ENCODE data around the gene TUBG2. TPM values are rescaled to one million over a fixed set of nuclear protein-coding genes. Genes with fewer than 3 reads are reported as not detected.

The TUBG2 gene
- total RNA-seq, 1 experiment from 2014 or later = 20.4 TPM

DNA sequence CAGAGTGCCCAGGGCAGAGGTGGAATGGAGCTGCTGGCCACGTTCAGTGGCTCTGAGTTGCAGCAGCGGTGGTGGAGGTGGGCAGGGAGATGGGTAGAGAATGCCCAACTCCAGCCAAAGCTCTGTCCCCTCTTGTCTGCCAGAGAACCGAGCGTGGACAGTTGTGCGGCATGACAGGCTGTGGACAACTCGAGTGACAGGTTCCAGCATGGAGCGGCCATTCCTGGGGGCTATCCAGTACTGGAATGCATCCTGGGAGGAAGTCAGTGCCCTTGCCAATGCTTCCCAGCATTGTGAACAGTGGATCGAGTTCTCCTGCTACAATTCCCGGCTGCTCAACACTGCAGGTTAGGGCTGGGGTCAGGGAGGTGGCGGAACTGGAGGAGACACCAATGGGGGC, 31.5 kb downstream of the TUBG2 start:
- Mint-ChIP-seq H3K27ac (peak overlapping the region in 2 of 3 experiments; percentile 48 to 61; a peak in 2 of 7 replicates), H3K4me3 (no peak overlapping the region), H3K9me3 (no peaks in the 10 kb centered on the region; a peak in 2 of 5 replicates), H3K27me3 (ENCODE audit: low read depth) (peaks cover 5% of the 10 kb centered on the region), H3K4me1 (peaks cover 0 to 14% of the 10 kb centered on the region in 2 experiments; a peak in 2 of 4 replicates), H3K36me3 (ENCODE audit: insufficient read depth in 1 of 3, low read depth in 3 of 3) (peaks cover 16 to 24% (median 20%) of the 10 kb centered on the region in 3 experiments)
- Histone ChIP-seq H3K4me1 (ENCODE audit: insufficient read depth, low read length) (no peaks in the 10 kb centered on the region), H2AFZ (ENCODE audit: low read length) (no peak overlapping the region), H3K56ac (ENCODE audit: insufficient read length, low read depth, low read length) (no peak overlapping the region), H3K27me3 (ENCODE audit: insufficient read depth, low read length) (no peaks in the 10 kb centered on the region), H3K4ac (ENCODE audit: low read depth, low read length) (no peak overlapping the region), H2BK20ac (ENCODE audit: low read depth, low read length, poor library complexity, severe bottlenecking) (no peak overlapping the region), H3K23ac (ENCODE audit: insufficient read length, low read depth, low read length) (no peak overlapping the region), H3K9ac (ENCODE audit: extremely low read depth, insufficient read length, low read length) (no peak overlapping the region), H2BK120ac (ENCODE audit: low read depth, low read length, poor library complexity, severe bottlenecking) (no peak overlapping the region), H3K9me3 (ENCODE audit: control insufficient read depth, low read depth, low read length) (no peaks in the 10 kb centered on the region), H4K91ac (ENCODE audit: insufficient read length, low read depth, low read length) (no peak overlapping the region), H3K27ac (ENCODE audit: insufficient read length, low read depth, low read length) (no peak overlapping the region), H3K14ac (ENCODE audit: insufficient read depth, low read length) (no peak overlapping the region), H3K23me2 (ENCODE audit: insufficient read length, low read depth, low read length, poor library complexity, severe bottlenecking) (no peaks in the 10 kb centered on the region), H4K5ac (ENCODE audit: insufficient read length, low read depth, low read length) (no peak overlapping the region), H3K18ac (ENCODE audit: insufficient read length, low read depth, low read length) (no peak overlapping the region), H2BK5ac (ENCODE audit: insufficient read length, low read length) (no peak overlapping the region), H4K8ac (replicated peaks; ENCODE audit: insufficient read length, low read depth, low read length) (no peak overlapping the region), H2BK12ac (ENCODE audit: insufficient read length, low read depth, low read length) (no peak overlapping the region), H2BK15ac (ENCODE audit: low read depth, low read length) (no peak overlapping the region), H4K20me1 (ENCODE audit: control insufficient read depth, insufficient read depth, insufficient read length) (no peaks in the 10 kb centered on the region), H3T11ph (ENCODE audit: low read length) (no peak overlapping the region), H3K79me1 (ENCODE audit: insufficient read depth, low read depth, low read length, poor library complexity, severe bottlenecking) (no peaks in the 10 kb centered on the region), H3K79me2 (ENCODE audit: insufficient read depth, low read length) (no peaks in the 10 kb centered on the region), H3K4me2 (ENCODE audit: insufficient read depth, insufficient read length, low read length) (no peak overlapping the region), H2AK5ac (ENCODE audit: insufficient read length, low read length) (no peak overlapping the region)
- DNase-seq = no peak
- TF ChIP-seq, protein P1, sequence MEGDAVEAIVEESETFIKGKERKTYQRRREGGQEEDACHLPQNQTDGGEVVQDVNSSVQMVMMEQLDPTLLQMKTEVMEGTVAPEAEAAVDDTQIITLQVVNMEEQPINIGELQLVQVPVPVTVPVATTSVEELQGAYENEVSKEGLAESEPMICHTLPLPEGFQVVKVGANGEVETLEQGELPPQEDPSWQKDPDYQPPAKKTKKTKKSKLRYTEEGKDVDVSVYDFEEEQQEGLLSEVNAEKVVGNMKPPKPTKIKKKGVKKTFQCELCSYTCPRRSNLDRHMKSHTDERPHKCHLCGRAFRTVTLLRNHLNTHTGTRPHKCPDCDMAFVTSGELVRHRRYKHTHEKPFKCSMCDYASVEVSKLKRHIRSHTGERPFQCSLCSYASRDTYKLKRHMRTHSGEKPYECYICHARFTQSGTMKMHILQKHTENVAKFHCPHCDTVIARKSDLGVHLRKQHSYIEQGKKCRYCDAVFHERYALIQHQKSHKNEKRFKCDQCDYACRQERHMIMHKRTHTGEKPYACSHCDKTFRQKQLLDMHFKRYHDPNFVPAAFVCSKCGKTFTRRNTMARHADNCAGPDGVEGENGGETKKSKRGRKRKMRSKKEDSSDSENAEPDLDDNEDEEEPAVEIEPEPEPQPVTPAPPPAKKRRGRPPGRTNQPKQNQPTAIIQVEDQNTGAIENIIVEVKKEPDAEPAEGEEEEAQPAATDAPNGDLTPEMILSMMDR (conservative IDR thresholded peaks at IDR 0.05) = no peak
- WGBS (ENCODE audit: extremely low coverage, insufficient read length, low lambda C conversion rate) = no CpG with 5 or more reads among the region's 10 CpGs

All from H9 (cell line).